Thymus (tissue), 11 donors: Measurements from ENCODE around the gene FXYD4. TPM values are rescaled to one million over a fixed set of nuclear protein-coding genes. Genes with fewer than 3 reads are reported as not detected.

Source experiments
- DNase-seq, 9 donors: peaks; one replicate each; pipeline ENCODE4 v3.0.0-alpha.2; 2013; ENCODE audit warnings: low spot score in 9 of 9, low read depth in 6 of 9, missing footprints in 1 of 9
- H3K27ac ChIP-seq, 2 donors: one replicate each; pipeline ENCODE4 v1.5.1; 2013; ENCODE audit warnings: control low read depth in 1 of 2, low read depth in 1 of 2, low read length in 1 of 2, mild to moderate bottlenecking in 1 of 2, moderate library complexity in 1 of 2
- H3K27me3 ChIP-seq, 2 donors: one replicate each; pipeline ENCODE4 v1.5.1; 2013; ENCODE audit warnings: low read length in 1 of 2; ENCODE audit not compliant: control insufficient read depth in 2 of 2, insufficient read depth in 1 of 2
- H3K36me3 ChIP-seq, 2 donors: one replicate each; pipeline ENCODE4 v1.5.1; 2013; ENCODE audit warnings: low read length in 1 of 2, mild to moderate bottlenecking in 1 of 2, moderate library complexity in 1 of 2; ENCODE audit not compliant: control insufficient read depth in 2 of 2, insufficient read depth in 2 of 2
- H3K4me1 ChIP-seq, 2 donors: one replicate each; pipeline ENCODE4 v1.5.1; 2013; ENCODE audit warnings: low read length in 2 of 2; ENCODE audit not compliant: control insufficient read depth in 2 of 2, insufficient read depth in 2 of 2
- H3K4me3 ChIP-seq, 2 donors: one replicate each; pipeline ENCODE4 v1.5.1; 2013; ENCODE audit warnings: low read length in 2 of 2, control low read depth in 1 of 2, mild to moderate bottlenecking in 1 of 2
- H3K9me3 ChIP-seq, 2 donors: one replicate each; pipeline ENCODE4 v1.5.1; 2013; ENCODE audit warnings: low read length in 1 of 2, mild to moderate bottlenecking in 1 of 2; ENCODE audit not compliant: control insufficient read depth in 2 of 2, insufficient read depth in 1 of 2
- WGBS: extraction: QIAGEN DNeasy Blood & Tissue Kit; methylation state at CpG from one replicate; pipeline ENCODE4 v1.1.7; 2013; 5-methylcytosine and 5-hydroxymethylcytosine counted together
- polyA plus RNA-seq: library from polyadenylated mRNA; stranded (reverse); fragments of 200-250 nt; gene quantifications from one replicate; pipeline ENCODE4 v1.2.3, GENCODE V29; 2013
- total RNA-seq: library from RNA; stranded (reverse); fragments of 120-200 nt; gene quantifications from one replicate; pipeline ENCODE4 v1.2.4, GENCODE V29; 2013
- donor health status: healthy.

Gene FXYD4
- total and polyA plus RNA-seq, 2 donors, result 0.14 to 0.59 TPM

DNA sequence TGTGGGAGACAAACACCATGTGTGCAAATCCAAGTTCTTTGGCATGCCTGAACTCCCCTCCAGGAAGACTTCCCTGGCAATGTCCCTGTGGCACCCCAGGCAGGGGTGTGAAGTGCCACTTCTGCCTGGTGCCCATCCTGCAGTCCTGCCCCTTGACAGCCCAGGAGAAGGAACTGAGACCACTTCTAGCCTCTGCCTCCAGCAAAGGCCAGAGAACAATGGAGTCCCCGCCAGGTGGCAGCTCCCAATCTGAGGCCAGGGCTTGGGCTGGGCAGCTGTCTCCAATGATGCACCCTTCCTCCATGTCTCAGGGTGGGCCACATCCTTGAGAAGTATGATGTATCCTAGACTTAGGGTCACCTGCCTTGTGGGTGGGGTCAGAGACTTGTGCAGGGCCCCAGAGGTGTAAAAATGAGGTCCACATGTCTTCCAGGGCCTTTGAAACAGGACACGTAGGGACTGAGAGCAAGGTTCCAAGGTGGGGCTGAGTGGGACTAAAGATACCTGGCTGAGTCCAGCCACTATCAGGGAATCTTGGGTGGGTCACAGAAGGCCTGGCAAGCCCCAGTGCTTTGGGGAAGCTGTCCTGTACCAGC lies 5.5 kb downstream of the FXYD4 start:
- WGBS, result 78% methylated on average over 2 of the region's 2 CpGs
- Histone ChIP-seq H3K4me1 (no peaks in the 10 kb centered on the region), H3K9me3 (no peaks in the 10 kb centered on the region), H3K36me3 (no peaks in the 10 kb centered on the region), H3K27me3 (no peaks in the 10 kb centered on the region), H3K27ac (no peak overlapping the region), H3K4me3 (no peak overlapping the region)
- no peak for DNase-seq

DNA sequence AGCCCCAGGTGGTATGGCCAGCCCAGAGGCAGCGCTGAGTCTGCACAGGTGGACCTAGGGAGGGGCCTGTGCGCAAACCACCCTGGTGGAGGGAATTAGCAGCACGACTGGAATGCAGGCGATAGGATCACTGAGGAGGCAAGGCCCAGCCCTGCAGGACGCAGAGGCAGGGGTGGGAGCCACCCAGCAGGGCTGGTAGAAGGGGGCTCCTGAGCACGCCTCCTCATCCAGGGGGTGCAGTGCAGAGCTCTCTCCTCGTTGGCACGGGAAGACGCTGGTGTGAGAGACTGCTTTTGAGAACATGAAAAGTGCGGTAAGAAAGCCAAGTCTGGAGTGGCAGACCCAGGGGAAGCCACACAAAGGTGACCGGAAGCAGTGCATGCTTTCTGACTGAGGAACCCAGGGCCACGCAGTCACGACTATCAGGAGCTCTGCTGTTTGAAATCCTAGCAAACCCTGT lies 6.0 kb downstream of the FXYD4 start:
- DNase-seq, result no peak
- WGBS, result 92% methylated on average over 13 of the region's 13 CpGs

DNA sequence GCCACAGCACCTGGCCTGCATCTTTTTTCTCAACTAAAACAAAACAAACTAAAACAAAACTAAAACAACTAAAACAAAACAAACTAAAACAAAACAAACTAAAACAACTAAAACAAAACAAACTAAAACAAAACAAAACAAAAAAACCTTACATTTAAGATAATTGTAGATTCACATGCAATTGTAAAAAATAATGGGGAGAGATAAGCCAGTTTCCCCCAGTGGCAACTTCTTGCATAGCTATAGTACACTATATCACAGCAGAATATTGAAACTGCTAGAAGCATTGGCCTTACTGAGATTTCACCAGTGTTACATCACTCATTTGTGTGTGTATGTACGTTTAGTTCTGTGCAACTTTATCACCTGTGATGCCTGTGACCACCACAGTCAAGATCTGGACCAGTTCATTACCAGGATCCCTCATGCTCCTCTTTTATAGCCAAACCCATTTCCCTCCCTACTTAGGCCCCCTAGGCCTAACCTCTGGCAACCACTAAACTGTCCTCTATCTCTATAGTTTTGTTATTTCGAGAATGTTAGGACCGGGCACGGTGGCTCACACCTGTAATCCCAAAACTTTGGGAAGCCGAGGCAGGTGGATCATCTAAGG lies 9.3 kb downstream of the FXYD4 start:
- no peak for DNase-seq
- peaks cover 9 to 16% of the 10 kb centered on the region in 2 donors for H3K36me3 ChIP-seq
- no peaks in the 10 kb centered on the region for H3K9me3 ChIP-seq
- H3K27me3 ChIP-seq, result no peaks in the 10 kb centered on the region
- 96% methylated on average over 5 of the region's 5 CpGs for WGBS
- no peak overlapping the region for H3K27ac ChIP-seq
- no peaks in the 10 kb centered on the region for H3K4me1 ChIP-seq
- H3K4me3 ChIP-seq, result no peak overlapping the region

More for the DNA sequence above, 6.0 kb downstream of the FXYD4 start:
- no peak overlapping the region for H3K27ac ChIP-seq
- H3K9me3 ChIP-seq, result no peaks in the 10 kb centered on the region
- no peaks in the 10 kb centered on the region for H3K27me3 ChIP-seq
- no peaks in the 10 kb centered on the region for H3K4me1 ChIP-seq
- H3K4me3 ChIP-seq, result no peak overlapping the region
- no peaks in the 10 kb centered on the region for H3K36me3 ChIP-seq

GRCh38 chr10:43383204-43383971 lies 12.0 kb downstream of the FXYD4 start:
- H3K9me3 ChIP-seq, result no peaks in the 10 kb centered on the region
- H3K36me3 ChIP-seq, result peaks cover 24 to 43% of the 10 kb centered on the region in 2 donors
- no peaks in the 10 kb centered on the region for H3K27me3 ChIP-seq
- WGBS, result 92% methylated on average over 14 of the region's 14 CpGs
- no peak overlapping the region for H3K27ac ChIP-seq
- no peak overlapping the region for H3K4me3 ChIP-seq
- H3K4me1 ChIP-seq, result peaks cover 0 to 3% of the 10 kb centered on the region in 2 donors
- no peak for DNase-seq

DNA sequence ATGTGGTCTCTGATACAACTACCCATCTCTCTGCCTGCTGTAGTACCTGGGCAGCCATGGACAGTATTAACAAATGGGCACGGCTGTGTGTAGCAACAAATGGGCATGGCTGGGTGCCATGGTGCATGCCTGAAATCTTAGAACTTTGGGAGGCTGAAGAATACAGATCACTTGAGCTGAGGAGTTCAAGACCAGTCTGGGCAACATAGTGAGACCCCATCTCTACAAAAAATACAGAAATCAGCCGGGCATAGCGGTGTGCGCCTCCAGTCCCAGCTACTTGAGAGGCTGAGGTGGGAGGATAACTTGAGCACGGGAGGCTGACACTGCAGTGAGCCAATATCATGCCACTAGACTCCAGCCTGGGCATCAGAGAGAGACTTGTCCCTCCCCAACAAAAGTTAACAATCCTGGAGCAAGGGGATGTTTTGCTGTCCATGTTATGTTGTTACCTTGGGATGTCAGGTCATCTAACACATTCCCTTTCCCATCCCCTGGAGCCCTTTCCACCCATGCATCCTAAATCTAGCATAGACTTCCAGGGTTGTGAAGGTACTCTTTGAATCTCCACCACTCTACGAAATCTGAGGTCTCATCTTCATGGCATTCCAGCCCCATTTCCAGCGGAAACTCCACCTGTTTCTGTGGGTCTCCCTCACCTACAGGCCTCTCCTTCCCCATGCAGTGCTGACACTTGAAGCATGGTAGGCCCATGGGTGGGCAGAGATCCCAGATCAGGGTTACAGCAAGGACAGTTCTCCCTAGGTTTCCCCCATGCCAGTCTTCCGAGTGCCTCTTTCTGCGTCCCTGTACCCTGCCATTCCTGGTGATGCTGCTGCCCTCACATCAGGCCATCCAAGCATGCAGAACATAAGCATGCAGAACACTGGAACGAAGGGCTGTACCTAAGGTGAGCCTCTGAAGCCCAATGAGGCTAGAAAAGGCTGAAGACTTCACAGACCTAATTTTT lies 13.1 kb downstream of the FXYD4 start:
- WGBS, result 98% methylated on average over 10 of the region's 10 CpGs
- H3K9me3 ChIP-seq, result no peaks in the 10 kb centered on the region
- H3K36me3 ChIP-seq, result peaks cover 32 to 54% of the 10 kb centered on the region in 2 donors
- peaks cover 0 to 3% of the 10 kb centered on the region in 2 donors for H3K4me1 ChIP-seq
- no peak overlapping the region for H3K4me3 ChIP-seq
- H3K27me3 ChIP-seq, result no peaks in the 10 kb centered on the region
- no peak for DNase-seq
- no peak overlapping the region for H3K27ac ChIP-seq

DNA sequence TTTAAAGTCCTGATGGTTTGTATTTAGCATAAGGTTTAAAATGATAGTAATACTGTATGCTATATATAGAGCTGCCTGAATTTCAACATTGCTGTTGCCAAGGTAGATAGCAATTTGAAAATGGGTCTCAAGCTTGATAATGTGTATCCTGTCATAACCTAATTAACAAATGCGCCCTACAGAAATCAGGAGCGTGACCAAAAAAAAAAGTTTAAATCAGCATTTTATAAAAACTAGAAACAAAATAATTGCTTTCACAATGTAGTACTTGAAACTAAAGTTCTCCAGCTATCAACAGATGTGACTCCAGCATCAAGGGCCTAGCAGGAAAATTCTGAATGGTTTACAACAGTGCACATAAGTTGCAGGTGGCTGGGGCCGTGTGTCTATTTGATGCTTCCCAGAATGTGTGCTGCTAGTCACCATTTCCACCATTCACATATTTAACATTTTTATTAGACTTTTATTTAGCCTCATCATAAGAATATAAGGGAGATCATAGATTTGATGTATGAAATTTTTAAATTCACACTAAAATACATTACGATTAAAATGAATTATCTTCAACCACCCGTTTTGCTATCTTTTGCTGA lies 14.1 kb downstream of the FXYD4 start:
- peaks cover 39 to 64% of the 10 kb centered on the region in 2 donors for H3K36me3 ChIP-seq

DNA sequence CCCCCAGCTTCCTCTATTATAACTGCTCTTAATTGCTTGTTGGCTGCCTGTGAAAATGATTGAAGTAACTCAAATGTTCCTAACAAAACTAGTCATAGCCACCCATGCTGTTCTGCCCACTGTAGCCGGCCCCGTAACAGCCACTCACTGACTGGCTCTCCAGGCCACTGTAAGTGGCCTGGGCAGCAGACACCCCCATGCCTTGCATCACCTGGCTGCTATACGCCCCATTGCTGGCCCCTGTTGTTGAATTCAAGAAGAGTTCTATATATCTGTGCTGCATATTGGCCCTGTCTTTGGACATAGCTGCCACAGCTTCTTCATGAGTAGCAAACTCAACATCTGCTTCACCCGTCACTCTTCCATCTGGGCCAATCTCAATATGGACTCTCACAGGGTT lies 15.1 kb downstream of the FXYD4 start:
- peaks cover 0 to 8% of the 10 kb centered on the region in 2 donors for H3K4me1 ChIP-seq
- WGBS, result 98% methylated on average over 4 of the region's 4 CpGs
- no peak for DNase-seq
- no peak overlapping the region for H3K4me3 ChIP-seq
- H3K27me3 ChIP-seq, result no peaks in the 10 kb centered on the region
- H3K27ac ChIP-seq, result no peak overlapping the region
- H3K36me3 ChIP-seq, result peaks cover 50 to 73% of the 10 kb centered on the region in 2 donors
- H3K9me3 ChIP-seq, result no peaks in the 10 kb centered on the region

More for the DNA sequence above, 14.1 kb downstream of the FXYD4 start:
- Histone ChIP-seq H3K27me3 (no peaks in the 10 kb centered on the region), H3K27ac (no peak overlapping the region), H3K4me1 (peaks cover 0 to 3% of the 10 kb centered on the region in 2 donors), H3K4me3 (no peak overlapping the region), H3K9me3 (no peaks in the 10 kb centered on the region)
- no peak for DNase-seq
- WGBS, result 95% methylated on average over 5 of the region's 5 CpGs

DNA sequence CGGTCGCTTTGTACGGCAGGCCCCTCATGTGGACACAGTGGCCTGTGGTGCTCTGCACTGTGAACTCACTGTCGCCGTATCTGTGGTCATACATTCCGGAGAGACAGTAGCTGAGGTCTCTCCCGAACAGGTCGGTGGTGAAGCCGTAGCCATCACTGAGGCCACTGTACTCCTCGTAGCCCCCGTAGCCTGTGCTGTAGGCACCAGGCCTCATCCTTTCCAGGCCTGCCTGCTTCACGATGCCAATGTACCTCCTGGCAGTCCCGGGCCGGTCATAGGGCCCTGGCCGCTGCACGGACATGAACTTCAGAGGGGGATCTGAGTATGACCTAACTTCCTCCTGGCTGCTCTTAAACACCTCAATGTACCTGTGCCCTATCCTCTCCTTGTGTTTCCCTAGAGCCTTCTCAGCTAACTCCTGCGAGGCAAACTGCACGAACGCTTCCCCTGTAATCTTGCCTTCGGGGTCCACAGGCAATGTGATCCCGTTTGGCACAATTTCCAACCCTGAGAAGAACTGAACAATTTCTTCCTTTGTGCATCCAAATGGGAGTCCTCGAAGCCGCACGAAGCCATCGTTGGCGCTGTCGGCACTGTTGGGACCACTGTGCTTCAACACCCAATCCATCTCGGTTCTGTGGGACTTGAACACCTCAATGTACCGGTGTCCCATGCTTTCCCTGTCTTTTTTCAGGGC lies 15.7 kb downstream of the FXYD4 start:
- peaks cover 0 to 9% of the 10 kb centered on the region in 2 donors for H3K4me1 ChIP-seq
- no peak for DNase-seq
- peaks cover 56 to 77% of the 10 kb centered on the region in 2 donors for H3K36me3 ChIP-seq
- 98% methylated on average over 29 of the region's 29 CpGs for WGBS
- H3K9me3 ChIP-seq, result no peaks in the 10 kb centered on the region
- H3K4me3 ChIP-seq, result no peak overlapping the region
- H3K27ac ChIP-seq, result no peak overlapping the region
- H3K27me3 ChIP-seq, result no peaks in the 10 kb centered on the region
